GM19324 (cell line): ENCODE measurements around the gene KCND3.

Experiments
- ATAC-seq: cut with Tn5 transposase; IDR thresholded peaks from one replicate; pipeline ENCODE4 v1.9.1; 2021; ENCODE audit warnings: mild to moderate bottlenecking, moderate library complexity; ENCODE audit not compliant: unreplicated experiment, low FRiP score

KCND3 gene

DNA sequence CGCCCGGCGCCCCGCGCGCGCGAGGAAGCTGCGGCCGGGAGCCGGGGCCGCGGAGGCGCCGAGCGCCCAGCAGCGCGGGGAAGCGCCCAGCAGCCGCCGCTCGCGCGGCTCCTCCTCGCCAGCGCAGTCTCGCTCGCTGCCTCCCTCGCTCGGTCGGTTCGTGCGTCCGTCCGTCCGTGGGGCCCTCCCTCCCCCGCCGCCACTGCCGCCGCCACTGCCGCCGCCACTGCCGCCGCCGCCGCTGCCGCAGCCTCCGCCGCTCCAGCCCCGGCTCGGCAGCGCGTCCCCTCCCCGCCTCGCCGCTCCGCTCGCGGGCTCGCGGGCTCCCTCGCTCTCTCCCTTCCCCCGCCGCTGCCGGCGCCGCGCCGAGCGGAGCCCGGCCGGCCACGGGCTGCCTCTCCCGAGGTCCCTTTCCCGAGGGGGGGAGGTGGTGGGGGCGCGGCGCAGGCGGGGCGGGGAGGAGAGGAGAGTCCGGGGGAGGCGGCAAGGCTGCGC is at the start of gene KCND3:
TSS of gene KCND3 (minus strand) at position 138 of the 495 bp plus-strand sequence.
- no peak for ATAC-seq

DNA sequence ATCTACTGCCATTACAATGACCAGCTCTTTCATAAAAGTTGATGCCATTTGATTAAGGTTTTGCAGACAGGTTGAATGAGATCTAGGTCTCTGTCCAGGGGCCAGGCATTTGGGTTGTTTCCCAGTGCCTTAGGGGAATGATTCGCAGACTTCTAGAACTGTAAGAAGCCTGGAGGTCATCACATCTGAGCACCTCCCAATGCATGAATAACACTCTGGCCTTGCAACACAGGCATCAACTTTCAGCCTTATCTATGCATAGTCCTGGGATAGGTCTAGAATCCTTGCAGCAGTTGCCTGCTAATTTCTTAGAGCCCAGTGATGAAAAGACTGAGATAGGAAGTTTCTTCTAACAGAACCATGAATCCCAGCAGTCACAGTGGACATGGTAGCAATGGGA is 44.8 kb upstream of the KCND3 start:
- no peak for ATAC-seq

DNA sequence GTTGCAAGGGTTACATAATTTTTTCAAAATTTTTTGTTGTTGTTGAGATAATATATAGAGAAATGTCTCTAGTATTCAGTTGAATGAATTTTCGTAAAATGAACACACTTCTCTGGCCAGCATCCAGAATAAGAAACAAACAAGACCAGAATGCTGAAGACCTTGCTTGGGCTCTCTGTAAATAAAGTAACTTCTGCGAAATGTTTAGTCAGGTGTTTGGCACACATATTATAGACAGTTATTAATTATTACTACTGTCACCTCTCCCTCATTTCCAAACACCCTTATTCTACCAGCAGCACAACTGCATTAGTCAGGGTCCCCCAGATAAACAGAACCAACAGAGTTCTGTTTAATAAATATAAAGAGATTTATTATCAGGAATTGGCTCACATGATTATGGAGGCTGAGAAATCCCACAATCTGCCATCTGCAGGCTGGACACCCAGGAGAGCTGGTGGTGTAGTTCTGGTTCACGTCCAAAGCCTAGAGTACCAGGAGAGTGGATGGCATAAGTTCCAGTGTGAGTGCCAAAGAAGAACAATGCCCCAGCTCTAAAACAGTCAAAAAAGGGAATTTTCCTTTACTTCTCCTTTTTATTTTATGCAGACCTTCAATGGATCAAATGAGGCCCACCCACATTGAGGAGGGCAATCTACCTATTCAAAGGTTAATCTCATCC is 44.1 kb upstream of the KCND3 start:
- no peak for ATAC-seq

DNA sequence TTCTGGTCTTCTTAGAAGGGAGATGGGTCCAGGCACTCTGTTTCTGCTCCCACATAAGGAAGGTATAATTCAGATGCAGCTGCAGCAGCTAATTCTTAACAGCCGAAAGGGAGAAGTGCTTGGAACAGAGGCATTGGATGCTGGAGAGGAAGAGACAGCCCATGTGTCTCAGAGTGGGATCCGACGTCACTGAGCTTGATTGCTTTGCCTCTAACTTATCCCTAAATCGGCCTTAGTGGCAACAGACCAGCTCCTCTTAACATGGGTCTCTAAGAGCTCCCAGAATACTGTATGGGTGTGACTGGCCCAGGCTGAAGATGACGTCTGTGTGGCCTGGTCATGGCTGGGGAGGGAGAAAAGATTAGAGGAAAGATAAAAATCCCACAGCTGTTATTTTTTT is 40.7 kb upstream of the KCND3 start:
- ATAC-seq: no peak

DNA sequence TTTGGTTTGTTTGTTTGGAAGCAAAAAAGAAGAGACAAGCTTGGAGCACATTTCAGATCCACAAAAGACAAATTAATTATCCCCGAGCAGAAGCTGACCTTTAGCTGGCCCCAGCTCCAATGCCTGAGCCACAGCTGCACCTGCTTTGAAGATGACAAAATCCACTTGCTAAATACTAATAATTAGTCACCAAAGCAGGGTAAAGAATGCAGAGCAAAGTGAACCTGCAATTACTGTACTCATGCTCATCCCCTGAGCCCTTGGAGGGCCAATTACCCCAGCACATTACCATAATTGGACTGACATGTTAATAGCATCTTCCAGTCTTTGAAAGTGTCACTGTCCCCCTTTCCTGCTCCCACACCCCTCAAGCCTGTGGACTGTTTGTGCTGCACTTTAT is 38.2 kb upstream of the KCND3 start:
- ATAC-seq: no peak

DNA sequence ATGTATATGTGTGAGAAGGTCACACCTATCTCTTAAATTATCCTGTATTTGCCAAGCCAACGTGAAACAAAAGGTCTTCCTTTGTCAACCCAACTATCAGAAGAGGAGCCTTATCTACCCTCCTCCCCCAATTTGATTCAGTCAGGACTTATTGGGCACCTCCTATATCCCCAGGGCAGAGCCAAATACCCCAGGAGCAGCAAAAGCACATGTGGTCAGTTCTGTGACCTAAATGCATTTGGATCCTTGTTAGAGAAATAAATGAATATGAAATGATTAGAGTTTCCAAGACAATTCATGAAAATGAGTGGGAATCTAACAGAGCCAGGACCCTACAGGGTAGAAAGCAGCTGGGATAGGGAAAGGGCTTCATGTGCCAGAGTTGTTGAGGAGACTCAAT is 37.0 kb upstream of the KCND3 start:
- ATAC-seq: no peak

DNA sequence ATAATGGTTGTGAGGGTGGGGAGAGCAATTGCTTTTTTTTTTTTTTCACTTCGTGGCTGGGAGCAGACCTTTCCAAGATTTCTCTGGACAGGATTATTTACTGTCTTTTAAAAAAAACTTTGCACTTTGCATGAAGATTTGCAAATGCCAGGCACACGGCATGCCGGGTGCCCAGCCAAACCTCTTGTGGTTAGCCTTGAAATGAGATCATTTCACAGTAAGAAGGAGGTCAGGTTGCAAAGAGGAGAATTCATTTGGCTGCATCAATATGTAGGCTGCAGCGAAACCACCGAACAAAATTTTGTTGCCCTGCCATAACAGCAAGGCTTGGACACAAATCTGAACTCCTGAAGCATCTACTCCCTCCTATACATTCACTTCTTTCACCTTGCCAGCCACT is 36.5 kb upstream of the KCND3 start:
- ATAC-seq: no peak

DNA sequence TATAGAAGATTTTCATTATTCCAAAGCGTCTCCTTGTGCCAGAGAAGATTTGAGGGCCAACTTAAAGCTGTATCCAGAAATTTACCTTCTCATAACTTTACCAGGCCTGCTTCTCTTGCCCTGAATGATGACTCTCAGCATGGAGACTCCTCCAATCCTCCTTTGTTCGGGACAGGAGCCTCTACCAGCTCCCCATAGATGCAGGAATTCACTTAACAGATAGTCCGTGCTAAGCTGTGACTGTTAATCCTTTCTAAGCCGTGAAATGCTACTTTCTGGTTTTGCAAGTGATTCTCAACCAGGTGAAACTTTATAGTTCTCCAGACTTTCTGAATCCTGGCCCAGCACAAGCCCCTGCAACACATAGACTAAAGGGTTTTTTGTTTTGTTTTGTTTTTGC is 31.8 kb upstream of the KCND3 start:
- no peak for ATAC-seq

DNA sequence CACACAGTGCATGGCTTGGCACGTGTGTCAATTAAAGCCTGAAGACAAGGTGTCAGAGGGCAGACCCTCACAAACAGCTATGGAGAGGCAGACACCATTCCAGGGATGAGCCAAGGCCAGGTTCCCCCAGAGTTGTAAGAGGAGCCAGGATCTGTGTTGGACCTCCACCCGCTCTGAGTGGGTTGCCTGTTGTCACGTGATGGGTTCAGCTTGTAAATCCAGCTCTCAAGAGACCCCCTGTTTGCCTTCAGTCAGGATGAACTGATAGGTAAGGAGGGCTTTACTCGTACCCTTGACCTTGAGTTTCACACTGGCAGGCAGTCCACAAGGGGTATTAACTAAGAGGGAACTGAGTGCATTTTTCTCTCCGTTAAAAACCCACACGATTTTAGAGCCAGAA is 27.7 kb upstream of the KCND3 start:
- no peak for ATAC-seq

DNA sequence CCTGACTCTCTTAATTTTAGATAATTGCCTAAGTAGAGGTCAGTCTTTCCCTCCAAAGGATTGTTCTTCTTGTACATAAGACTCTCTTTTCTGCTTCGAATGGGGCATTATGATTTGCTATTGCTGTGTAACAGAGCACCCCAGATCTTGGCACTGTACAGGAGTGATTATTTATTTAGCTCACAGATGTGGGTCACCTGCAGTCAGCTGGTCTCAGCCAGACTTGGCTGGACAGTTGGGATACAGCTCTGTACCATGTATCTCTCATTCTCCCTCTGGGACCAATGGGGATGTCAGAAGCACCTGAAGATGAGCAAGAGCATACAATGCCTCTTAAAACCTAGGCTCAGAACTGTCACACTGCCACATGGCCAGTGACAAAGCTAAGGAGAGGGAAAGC is 23.4 kb upstream of the KCND3 start:
- ATAC-seq: no peak

DNA sequence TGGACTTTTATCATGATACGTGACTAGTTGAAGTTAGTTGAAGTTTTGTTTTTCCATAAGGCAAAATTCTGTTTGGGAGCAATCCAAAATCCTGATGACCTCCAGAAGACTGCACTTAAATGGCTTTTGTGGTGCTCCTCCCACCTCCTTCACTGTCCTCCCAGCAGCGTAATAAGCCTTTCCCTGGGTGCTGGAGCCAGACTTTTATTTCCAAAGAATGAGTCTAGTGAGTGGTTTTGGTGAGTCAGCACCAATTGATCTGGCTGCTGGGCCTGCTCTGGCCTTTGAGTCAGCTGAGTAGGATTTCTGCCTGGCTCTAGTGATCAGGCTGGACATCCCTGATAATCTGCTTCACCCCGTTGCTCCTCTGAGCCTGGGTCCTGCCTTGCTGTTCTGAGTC is 21.7 kb upstream of the KCND3 start:
- ATAC-seq: no peak

DNA sequence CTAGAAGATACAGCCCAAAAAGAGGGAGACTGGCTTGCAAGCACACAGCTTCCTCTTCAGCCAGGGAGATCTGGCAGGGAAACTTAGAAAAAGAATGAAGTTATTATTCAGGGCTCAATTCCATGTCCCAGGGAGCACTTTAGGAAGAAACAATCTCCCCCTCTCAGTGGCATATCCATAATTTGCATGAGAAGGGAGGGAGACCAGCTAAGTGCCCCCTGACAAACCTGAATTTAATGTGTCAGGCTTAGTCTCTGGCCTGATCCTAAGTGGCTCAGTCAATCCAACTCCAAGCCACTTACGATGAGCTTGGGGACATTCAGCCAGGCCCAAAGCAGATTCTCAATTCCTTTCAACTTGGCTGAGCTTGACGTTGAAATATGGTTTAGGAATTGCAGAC is 17.7 kb upstream of the KCND3 start:
- no peak for ATAC-seq

DNA sequence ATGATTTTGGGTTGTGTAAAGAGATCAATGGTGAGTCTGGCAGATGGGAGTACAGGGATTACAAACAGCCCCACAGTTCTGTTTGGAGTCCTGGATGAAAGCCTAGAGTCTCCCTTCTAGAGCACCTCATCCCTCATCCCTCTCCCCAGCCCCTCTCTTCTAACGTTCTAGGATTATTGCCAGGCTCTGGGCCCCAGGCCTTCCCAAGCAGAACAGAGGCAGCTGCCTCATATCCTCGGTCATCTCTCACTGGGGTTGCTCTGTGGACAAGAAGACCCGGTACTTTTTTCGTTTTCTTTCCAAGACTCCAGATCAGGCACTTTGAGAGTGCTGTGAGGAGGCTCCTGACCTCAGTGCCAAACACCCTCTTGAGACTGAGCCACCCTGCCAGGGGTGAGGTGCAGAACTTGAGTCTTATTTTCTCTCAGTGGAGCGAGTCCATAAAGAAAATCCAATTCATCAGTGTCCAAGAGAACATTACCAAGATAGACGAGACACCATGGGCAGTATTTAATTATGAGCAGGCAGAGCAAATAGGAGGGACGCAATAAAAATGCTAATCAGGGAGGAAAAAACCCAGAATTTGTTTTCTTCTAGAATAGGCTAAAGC is 17.1 kb upstream of the KCND3 start:
- ATAC-seq: no peak

DNA sequence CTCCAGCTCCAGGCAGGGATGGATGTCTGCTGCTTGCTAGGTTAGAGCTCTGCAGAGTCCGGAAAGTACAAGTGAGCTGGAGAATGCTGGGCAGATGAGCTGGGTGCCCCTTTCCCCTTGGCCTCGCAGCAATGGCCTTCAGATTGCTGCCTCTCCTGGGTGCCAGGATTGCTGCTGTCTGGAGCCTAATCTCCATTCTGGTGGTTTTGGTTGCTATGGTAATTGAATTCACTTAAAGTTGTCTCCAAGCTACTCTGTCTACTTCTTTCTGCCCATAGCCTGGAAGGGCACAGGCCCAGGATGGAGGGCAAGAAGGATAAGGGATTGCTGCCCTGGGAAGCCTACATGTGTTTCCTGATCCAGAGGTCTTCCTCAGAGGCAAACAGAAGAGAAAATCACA is 14.6 kb upstream of the KCND3 start:
- ATAC-seq: no peak

DNA sequence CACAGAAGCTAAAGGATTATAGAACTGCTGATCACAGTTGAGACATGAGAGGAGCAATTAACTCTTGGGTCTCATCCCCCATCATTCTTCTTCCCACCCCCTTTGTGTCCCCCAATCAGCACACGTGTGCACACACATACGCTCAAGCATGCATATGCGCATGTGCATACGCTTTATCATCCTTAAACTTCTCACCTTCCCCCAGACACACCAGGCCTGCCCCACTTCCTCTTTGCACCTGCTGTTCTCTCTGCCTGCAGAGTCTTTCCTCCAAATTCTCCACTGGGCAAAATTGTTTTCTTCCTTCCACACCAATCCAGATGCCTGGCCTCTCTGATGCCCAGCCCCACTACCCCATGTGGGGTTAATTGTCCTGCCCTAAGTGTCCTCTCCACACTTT is 13.0 kb upstream of the KCND3 start:
- no peak for ATAC-seq

DNA sequence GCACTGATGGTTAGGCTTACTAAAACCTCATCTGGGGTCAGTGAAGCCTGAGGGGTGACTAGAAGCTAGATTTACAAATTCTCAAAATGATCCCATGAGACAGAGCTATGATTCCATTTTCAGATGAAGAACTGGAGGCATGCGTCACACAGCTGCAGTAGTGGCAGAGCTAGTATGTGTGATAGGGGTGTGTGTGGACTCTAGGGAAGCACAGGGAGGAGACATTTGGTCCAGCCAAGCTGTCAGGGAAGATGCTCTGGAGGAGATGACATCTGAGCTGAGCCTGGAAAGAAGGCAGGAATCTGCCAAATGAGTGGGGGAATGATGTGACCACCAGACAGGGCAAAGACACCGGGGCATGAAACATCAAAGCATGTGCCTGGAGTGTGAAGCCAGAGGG is 12.0 kb upstream of the KCND3 start:
- no peak for ATAC-seq

DNA sequence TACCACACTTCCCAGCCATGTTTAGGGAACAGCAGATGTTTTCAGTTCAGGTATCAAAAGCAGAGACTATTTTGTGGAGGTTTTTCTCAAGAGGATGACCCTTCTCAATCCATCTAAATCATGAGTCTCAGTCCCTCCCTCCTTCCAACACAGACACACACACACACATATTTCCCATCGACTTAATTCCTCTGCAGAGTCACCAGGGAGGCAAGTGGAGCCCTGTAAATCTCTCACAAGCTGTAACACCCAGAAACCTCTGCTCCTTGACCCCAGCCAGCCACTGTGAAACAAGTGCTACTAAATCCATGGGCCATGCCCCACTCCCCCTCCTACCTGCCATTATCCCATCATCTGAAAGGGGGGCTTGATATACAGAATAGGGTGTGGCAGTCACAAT is 10.6 kb upstream of the KCND3 start:
- ATAC-seq: no peak

DNA sequence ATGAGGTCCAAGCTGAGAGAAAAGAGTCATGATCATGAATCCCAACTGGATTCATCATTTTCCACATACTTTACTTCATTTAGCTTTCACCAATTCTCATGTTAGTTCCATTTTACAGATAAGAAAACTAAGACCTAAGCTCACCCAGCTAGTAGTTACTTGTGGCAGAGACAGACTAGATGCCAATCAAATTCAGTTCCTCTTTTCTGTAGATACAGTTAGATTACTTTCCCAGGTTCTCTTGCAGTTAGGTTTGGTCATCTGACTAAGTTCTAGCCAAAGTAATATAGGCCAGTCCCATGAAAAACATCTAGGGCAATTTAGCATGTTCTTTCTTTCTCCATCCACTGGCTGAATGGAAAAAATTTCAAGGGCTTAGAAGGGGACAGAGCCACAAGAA is 8.9 kb upstream of the KCND3 start:
- no peak for ATAC-seq

DNA sequence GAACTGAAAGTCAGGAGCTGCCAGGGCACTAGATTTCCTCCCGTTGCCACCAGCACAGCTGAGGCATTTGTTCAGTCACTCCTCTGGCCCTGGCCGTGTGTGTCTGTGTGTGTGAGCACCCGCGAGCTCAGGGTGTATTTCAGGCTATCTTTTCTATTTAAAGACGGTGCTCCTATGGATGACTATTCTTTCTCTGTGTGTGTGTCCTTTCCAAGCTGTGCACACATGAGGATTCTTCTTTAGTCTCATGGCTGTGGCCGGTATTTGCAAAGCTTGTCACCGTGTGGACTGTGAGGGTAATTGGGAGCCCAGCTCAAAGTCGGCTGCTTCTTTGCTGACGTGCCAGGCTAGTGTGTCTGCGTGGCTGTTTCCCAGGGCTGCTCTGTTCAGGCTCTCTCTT is 3.0 kb upstream of the KCND3 start:
- no peak for ATAC-seq

DNA sequence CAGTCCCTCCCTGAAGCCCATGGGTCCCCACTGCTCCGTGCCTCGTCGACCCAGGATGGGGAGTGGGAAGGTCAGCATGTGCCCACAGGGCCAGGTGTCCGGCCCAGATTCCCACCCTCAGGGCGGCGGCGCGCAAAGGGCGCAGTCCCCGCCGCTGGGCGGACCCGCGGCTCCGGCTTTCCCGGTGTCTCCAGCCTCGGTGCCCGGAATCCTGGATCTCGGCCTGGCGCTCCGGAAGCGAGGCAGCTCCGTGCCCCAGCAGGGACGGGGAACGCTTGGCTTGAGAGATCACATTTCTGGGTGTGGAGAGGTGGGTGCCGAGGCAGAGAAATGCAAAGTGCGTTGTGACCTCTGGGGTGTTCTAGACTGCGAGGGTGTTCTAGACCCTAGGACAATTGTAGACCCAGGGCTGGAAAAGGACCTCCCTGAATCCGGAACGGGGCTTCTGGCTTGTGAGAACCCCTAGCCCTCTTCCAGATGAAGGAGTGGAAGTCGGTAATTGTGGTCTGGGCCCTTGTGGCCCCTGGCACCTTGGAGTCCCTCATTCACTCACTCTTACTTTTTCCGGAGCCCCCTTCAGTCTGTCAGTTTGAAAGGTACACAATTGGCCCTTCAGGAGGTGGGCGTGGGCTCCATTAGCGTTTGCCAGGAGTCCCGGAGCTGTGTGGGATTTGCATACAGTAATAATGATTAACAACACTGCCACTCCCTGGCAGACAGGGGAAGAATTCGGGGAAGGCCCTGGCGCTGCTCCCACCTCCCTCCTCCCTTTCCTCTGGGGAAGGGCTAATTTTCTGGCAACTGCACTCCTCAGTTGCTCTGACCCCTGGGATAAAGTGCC is 1.6 kb upstream of the KCND3 start:
- no peak for ATAC-seq

DNA sequence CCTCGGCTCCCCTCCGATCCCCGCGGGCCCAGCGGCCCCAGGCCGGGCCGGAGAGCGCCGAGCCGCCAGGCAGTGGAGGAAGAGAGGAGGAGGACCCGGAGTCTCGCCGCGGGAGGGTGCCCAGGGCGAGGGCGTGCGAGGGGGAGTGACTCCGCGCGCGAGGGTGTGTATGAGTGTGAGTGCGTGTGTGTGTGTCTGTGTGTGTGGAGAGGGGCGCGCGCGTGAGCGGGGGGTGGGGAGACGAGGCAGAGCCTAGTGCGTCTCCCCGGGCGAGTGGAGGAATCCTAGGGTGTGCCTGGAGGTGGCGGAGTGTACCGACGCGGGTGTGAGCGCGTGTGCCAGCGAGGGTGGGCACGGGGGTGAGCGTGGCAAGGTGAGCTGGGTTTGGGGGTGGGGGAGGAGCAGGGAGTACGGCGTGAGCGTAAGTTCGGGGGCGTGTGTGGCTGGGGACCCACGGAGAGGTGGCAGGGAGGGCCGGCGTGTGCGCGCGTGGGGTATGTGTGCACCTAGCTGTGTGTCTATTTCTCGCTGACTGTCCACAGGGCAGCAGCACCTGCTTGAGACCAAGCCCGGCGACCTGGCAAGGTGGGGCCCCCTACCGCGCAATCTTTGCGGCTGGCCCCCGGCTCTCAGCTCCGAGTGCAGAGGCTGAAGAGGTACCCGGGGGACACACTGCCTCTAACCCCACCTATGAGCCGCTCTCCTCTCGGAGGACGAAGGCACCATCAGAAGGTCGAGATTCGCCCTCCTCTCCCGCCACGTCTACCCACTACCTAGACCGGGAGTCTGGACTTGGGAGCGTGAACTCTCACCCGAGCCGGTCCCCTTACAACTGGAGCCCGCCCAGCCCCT is 784 bp upstream of the KCND3 start:
- no peak for ATAC-seq
